ENCODE results near the gene MYO1A.
"Not testable (repeated sequence)": the region's sequence is repeated elsewhere in the genome, so short reads cannot be mapped to it uniquely, and the experiment has no call there.

Gene MYO1A

GRCh38 chr12:56987011-56987410, 62.9 kb downstream of the MYO1A start:
- no peak for TF ChIP-seq CTCF (conservative IDR thresholded peaks at IDR 0.05)
- TF ChIP-seq ZFX (IDR thresholded peaks at IDR 0.05) = no peak
- peak overlapping the region; percentile 68 for H3K27ac ChIP-seq

GRCh38 chr12:56985714-56986113, 64.2 kb downstream of the MYO1A start:
- H3K27ac ChIP-seq = peak overlapping the region; percentile 68

- TF ChIP-seq ZFX (IDR thresholded peaks at IDR 0.05) (no peak), CTCF (conservative IDR thresholded peaks at IDR 0.05) (no peak)
- no peak overlapping the region for H3K27ac ChIP-seq
These were observed 66.5 kb downstream of the MYO1A start for GRCh38 chr12:56983386-56983785.

- H3K27ac ChIP-seq = not testable (repeated sequence)
These were observed 67.2 kb downstream of the MYO1A start for GRCh38 chr12:56982578-56983236.

GRCh38 chr12:56980941-56981530, 68.9 kb downstream of the MYO1A start:
- H3K27ac ChIP-seq = no peak overlapping the region
- TF ChIP-seq CTCF (conservative IDR thresholded peaks at IDR 0.05) (no peak), ZFX (IDR thresholded peaks at IDR 0.05) (no peak)

GRCh38 chr12:56980268-56980667, 69.7 kb downstream of the MYO1A start:
- no peak overlapping the region for H3K27ac ChIP-seq
- TF ChIP-seq CTCF (conservative IDR thresholded peaks at IDR 0.05) (no peak), ZFX (IDR thresholded peaks at IDR 0.05) (no peak)

GRCh38 chr12:56979628-56980027, 70.3 kb downstream of the MYO1A start:
- TF ChIP-seq CTCF (conservative IDR thresholded peaks at IDR 0.05) = no peak
- no peak for TF ChIP-seq ZFX (IDR thresholded peaks at IDR 0.05)
- H3K27ac ChIP-seq = no peak overlapping the region
